ENCODE data around the gene ZDHHC14.

ZDHHC14 gene

GRCh38 chr6:157494132-157494710 lies 113.2 kb downstream of the ZDHHC14 start:
- no peak for DNase-seq

GRCh38 chr6:157496534-157497095 lies 115.6 kb downstream of the ZDHHC14 start:
- no peak for DNase-seq

GRCh38 chr6:157497579-157497978 lies 116.6 kb downstream of the ZDHHC14 start:
- DNase-seq = no peak

- DNase-seq = no peak
Observed at GRCh38 chr6:157498817-157499216, 117.8 kb downstream of the ZDHHC14 start.

- DNase-seq = no peak
Observed at GRCh38 chr6:157500022-157500421, 119.0 kb downstream of the ZDHHC14 start.

- no peak for DNase-seq
Observed at GRCh38 chr6:157503018-157503747, 122.2 kb downstream of the ZDHHC14 start.

GRCh38 chr6:157505912-157506491 lies 125.0 kb downstream of the ZDHHC14 start:
- no peak for DNase-seq

- DNase-seq = no peak
Observed at GRCh38 chr6:157510323-157511188, 129.6 kb downstream of the ZDHHC14 start.

- no peak for DNase-seq
Observed at GRCh38 chr6:157511682-157512381, 130.8 kb downstream of the ZDHHC14 start.

- DNase-seq = no peak
Observed at GRCh38 chr6:157512382-157512682, 131.3 kb downstream of the ZDHHC14 start.

GRCh38 chr6:157513004-157513603 lies 132.1 kb downstream of the ZDHHC14 start:
- no peak for DNase-seq

- DNase-seq = no peak
Observed at GRCh38 chr6:157513619-157514485, 132.9 kb downstream of the ZDHHC14 start.

- DNase-seq = peak; percentile 45
Observed at GRCh38 chr6:157514659-157515496, 133.9 kb downstream of the ZDHHC14 start.

GRCh38 chr6:157516319-157517026 lies 135.5 kb downstream of the ZDHHC14 start:
- DNase-seq = no peak

- no peak for DNase-seq
Observed at GRCh38 chr6:157517601-157518359, 136.8 kb downstream of the ZDHHC14 start.

GRCh38 chr6:157518397-157519250 lies 137.6 kb downstream of the ZDHHC14 start:
- no peak for DNase-seq

GRCh38 chr6:157519255-157520116 lies 138.5 kb downstream of the ZDHHC14 start:
- no peak for DNase-seq

All from CD4-positive, alpha-beta T cell treated with Interleukin-15 for 1 hour (primary cell).